Medulla oblongata (tissue), 1 donor: ENCODE measurements around the gene RBPJ.

Experiments used
- DNase-seq: peaks from one replicate; pipeline ENCODE4 v3.0.0-alpha.2; 2015; ENCODE audit errors: extremely low spot score

RBPJ gene

DNA sequence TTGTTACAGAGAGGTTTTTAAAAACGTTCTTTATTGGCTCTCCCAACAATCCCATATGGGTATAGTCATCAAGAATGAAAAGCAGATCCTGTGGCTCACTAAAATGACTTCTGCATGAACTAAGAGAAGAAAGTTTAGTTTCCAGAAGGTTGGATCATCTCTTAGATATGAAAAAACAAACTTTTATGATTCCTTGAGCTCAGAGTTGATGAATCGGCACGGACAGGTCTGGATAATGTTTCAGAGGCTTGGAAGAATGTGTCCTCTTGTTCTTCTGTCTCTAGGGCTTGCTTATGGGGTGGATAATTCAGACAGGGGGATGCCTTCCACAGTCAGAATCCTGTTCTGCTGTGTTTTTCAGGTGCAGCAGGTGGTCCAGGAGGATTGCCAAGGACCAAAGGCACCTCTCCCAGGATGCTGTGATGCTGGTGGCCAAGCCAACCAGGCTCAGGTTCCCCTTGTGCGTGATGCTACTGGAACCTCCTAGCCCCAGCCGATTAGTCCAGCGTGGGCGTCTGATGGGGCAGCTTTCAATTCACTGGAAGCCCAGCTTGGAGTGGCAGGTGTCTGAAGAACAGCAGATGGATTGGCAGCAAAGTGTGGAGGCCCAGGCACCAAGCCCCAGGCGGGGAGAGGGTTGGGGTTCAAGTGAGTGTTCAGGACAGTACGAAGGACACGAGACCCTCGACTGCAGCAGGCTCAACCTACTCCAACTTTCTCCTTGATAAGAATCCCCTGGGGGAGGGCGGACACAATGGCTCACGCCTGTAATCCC, 139.1 kb downstream of the RBPJ start:
- no peak for DNase-seq

GRCh38 chr4:26462874-26463273, 142.1 kb downstream of the RBPJ start:
- DNase-seq, result no peak

DNA sequence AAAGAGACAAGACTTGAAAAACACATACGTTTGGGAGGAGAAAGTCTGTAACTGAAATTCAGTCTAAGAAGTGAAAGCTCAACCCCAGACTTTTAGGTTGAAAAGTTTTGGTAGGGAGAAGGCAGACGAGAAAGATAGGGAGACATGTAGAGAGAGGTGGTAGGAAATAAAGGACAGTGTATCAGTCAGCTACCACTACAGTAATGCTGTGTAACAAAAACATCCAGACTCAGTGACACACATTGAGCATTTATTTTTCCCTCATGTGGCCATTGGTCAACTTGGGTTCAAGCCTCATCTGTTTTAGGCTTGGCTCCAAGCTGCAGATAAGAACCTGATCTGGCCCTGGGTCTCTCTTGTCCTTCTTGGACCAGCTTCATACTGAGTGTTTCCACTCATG, 142.6 kb downstream of the RBPJ start:
- no peak for DNase-seq

GRCh38 chr4:26464420-26465095, 143.7 kb downstream of the RBPJ start:
- DNase-seq, result no peak

GRCh38 chr4:26466578-26467270, 145.9 kb downstream of the RBPJ start:
- DNase-seq, result no peak

DNA sequence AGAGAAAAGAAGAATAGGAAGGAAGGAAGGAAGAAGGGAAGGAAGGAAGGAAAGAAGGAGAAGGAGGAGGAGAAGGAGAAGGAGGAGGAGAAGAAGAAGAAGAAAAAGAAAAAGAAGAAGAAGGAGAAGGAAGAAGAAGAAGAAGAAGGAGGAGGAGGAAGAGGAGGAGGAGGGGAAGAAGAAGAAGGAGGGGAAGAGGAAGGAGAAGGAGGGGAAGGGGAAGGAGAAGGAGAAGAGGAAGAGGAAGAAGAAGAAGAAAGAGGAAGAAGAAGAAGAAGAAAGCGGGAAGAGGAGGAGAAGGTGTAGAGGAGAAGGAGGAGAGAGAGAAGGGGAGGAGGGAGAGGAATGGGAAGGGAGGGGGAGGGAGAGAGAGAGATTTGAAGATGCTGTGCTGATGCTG, 146.9 kb downstream of the RBPJ start:
- no peak for DNase-seq

- no peak for DNase-seq
Observed at GRCh38 chr4:26468283-26468949, 147.6 kb downstream of the RBPJ start.

DNA sequence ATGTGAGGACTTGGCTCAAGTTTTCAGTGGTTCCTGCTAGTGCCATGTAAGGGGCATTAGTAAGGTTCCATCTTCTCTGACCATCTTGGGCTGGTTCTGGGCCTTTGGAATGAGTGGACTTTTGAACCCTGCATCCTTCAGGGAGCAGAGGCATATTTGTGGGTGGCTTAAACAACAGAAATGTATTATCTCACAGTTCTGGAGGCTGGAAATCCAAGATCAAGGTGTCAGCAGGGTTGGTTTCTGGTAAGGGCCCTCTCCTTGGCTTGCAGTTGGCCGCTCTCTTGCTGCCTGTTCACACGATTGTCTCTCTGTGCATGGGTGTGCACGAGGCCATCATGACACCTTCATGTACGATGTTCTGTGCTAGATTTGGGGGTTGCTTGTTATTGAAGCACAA, 148.2 kb downstream of the RBPJ start:
- DNase-seq, result no peak

- DNase-seq, result no peak
Observed at GRCh38 chr4:26471890-26472289, 151.1 kb downstream of the RBPJ start.

DNA sequence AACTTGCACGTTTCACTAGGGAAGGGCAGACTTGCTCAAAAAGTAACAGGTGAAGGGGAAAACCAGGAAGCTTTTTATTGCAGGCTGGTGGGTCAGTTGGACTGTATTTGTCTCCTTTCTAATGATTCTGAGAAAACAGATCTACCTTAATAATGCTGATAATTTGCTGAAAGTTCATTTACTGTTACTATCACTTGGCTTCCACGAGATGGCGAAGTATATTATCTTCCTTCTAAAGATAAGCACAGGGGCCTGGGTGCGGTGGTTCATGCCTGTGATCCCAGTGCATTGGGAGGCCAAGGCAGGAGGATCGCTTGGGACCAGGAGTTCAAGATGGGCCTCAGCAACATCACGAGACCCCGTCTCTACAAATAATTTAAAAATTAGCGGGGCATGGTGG, 153.1 kb downstream of the RBPJ start:
- no peak for DNase-seq

DNA sequence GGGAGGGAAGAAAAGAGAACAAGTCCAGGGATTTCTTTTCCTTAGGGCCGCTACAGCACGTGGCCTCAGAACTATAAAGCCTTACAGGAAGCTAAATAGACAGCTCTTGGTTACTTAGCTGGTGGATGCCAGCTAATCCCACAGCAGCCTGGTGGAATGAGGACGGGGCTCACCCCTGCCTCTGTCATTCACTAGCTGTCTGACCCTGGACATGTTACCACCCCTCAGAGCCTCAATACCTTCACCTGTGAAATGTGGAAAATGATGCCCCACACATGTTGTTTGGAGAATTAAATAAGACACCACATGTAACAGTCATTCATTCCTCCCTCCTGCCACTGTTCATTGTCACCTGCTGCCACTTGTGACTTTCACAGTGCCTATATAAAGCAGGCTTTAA, 153.7 kb downstream of the RBPJ start:
- DNase-seq, result no peak

- no peak for DNase-seq
Observed at GRCh38 chr4:26475716-26476115, 154.9 kb downstream of the RBPJ start.

GRCh38 chr4:26476545-26476944, 155.7 kb downstream of the RBPJ start:
- DNase-seq, result no peak

DNA sequence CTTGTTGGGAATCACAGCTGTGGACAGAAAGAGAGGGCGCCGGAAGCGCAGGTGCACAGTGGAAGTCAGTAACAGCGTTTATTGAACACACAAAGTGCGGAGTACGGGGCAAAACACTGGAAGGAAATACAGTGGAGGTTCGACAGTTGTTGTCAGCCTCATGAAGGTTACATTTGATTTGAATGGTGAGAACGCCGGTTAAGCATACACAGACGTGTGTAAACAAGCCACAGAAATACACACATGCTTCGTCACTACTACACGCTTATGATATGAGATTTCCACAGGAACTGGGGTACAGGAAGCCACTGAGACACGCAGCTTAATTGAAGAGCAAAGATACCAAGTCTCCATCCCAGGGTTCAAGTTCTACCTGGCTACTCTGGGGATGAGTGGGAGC, 157.5 kb downstream of the RBPJ start:
- DNase-seq, result no peak

GRCh38 chr4:26482508-26483462, 162.0 kb downstream of the RBPJ start:
- no peak for DNase-seq

DNA sequence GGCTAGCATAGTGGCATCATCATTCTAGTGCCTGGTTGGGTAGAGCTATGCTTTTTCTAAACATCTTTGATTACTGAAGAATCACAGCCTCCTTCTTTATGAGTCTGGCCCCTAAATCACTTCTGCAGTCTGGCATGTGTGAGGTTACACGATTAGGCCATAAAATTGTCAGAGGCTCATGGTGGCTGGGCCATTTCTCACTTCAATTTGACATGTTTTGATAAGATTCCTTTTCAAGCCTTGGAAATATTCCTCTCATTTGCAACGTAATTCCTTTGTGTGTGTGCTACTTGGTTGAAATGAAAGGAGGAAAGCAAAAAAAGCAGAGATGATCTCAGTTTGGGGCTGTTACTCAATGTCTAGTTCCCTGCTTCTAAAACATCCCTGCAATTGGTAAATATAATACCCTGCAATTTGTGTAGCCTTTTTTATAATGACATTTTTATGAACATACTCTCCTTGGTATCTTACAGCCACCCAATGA, 163.3 kb downstream of the RBPJ start:
- DNase-seq, result no peak

DNA sequence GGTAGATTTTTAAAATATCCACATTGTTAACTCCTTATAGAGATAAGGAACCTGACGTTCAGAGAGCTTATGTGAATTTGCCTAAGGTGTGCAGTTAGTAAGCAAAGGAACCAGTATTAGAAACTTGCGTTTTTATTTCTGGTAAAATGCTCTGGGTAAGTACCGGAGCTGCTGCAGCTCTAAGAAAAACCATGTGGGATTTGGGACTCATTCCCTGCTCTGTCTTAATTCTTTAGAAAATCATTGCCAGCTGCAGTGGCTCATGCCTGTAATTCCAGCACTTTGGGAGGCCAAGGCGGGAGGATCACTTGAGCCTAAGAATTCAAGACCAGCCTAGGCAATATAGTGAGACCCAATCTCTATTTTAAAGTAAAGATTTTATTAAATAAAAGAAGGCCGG, 163.7 kb downstream of the RBPJ start:
- DNase-seq, result no peak
